Retinal pigment epithelial cell (primary cell): Measurements from ENCODE around the gene KIF26B.

Experiments used
- DNase-seq: peaks from one replicate; pipeline ENCODE4 v3.0.0-alpha.2; 2010; ENCODE audit warnings: low read depth
- H3K4me3 ChIP-seq: 2 replicates; pipeline ENCODE4 v1.5.1; 2011; ENCODE audit warnings: mild to moderate bottlenecking, low read length, control low read depth, moderate library complexity
- CTCF ChIP-seq: conservative IDR thresholded peaks from 2 replicates; pipeline ENCODE4 v1.5.1; 2011; ENCODE audit warnings: low read depth, low read length, control low read depth, inconsistent platforms

KIF26B gene

GRCh38 chr1:245154429-245155271 lies at the start of gene KIF26B:
TSS of gene KIF26B (plus strand) at chr1:245154985. CDS start at chr1:245155425, 440 bp downstream.
- no peak for DNase-seq
- TF ChIP-seq CTCF: no peak
- H3K4me3 ChIP-seq: peak within 1 kb of the TSS; percentile 80

- DNase-seq: no peak
- no peak overlapping the region for H3K4me3 ChIP-seq
- TF ChIP-seq CTCF: no peak
Observed at GRCh38 chr1:245105042-245105441, 49.7 kb upstream of the KIF26B start.

GRCh38 chr1:245105815-245106410 lies 48.9 kb upstream of the KIF26B start:
- TF ChIP-seq CTCF: no peak
- H3K4me3 ChIP-seq: no peak overlapping the region
- DNase-seq: no peak

- TF ChIP-seq CTCF: no peak
- H3K4me3 ChIP-seq: no peak overlapping the region
- no peak for DNase-seq
Observed at GRCh38 chr1:245107776-245108114, 47.0 kb upstream of the KIF26B start.

- no peak for DNase-seq
- TF ChIP-seq CTCF: no peak
Observed at GRCh38 chr1:245108246-245108645, 46.5 kb upstream of the KIF26B start.

GRCh38 chr1:245108909-245109308 lies 45.9 kb upstream of the KIF26B start:
- no peak for TF ChIP-seq CTCF
- H3K4me3 ChIP-seq: no peak overlapping the region
- no peak for DNase-seq

More at GRCh38 chr1:245108246-245108645, 46.5 kb upstream of the KIF26B start:
- no peak overlapping the region for H3K4me3 ChIP-seq

GRCh38 chr1:245110406-245110805 lies 44.4 kb upstream of the KIF26B start:
- DNase-seq: no peak
- no peak for TF ChIP-seq CTCF
- H3K4me3 ChIP-seq: no peak overlapping the region
